Measurements from ENCODE around the gene NRSN2.

- TF ChIP-seq EZH2 (optimal IDR thresholded peaks at IDR 0.05; ENCODE audit: low read depth, low read length) = no peak
- TF ChIP-seq CTCF (IDR thresholded peaks at IDR 0.05; ENCODE audit: low read length) = no peak
Observed at GRCh38 chr20:312866-313265, 34.0 kb upstream of the NRSN2 start.
